Measurements from ENCODE around the gene ALG12. TPM values are rescaled to one million over a fixed set of nuclear protein-coding genes. Genes with fewer than 3 reads are reported as not detected.

Gene ALG12
- total and polyA plus RNA-seq, 11 donors, result 9.1 to 26.8 (median 15.0) TPM

GRCh38 chr22:49850959-49851802, 67.1 kb downstream of the ALG12 start:
- Histone ChIP-seq H3K4me3 (no peak overlapping the region), H3K27ac (no peak overlapping the region), H3K27me3 (peaks cover 23 to 38% (median 27%) of the 10 kb centered on the region in 9 donors), H3K4me1 (peaks cover 8 to 49% (median 30%) of the 10 kb centered on the region in 12 donors), H3K36me3 (no peaks in the 10 kb centered on the region), H3K9me3 (no peaks in the 10 kb centered on the region)
- intact Hi-C loops (cut with DNase I), result loop anchor here in 3 of 10 donors (5.0 to 10.0 kb wide), 3 partner anchors 56 to 66 kb away; partner anchors contain the start of genes ALG12 (in 2 of the 3) and CRELD2 (in 2 of the 3)
- TF ChIP-seq CTCF (IDR thresholded peaks at IDR 0.05) (no peak), POLR2A (IDR thresholded peaks at IDR 0.05) (no peak)
- ATAC-seq (no peak), DNase-seq (no peak)
- 82 to 87% (median 85%) methylated on average over 10 of the region's 10 CpGs for WGBS, 4 donors

Small RNA genes within 50 kb of the gene (microRNA-seq; reads per million reads assigned to microRNA genes)
- 0 to 0.77 (median 0.13) reads per million in 4 donors for gene MIR6821

Other genes with a start within 250 kb of the ALG12 start
- gene BRD1, start 90.6 kb downstream of the ALG12 start, total RNA-seq, result 10 to 100 TPM; 13.9 to 27.0 (median 18.5) TPM
- 10 to 100 TPM; 12.0 TPM for gene BRD1, start 90.6 kb downstream of the ALG12 start, polyA plus RNA-seq
- gene ZBED4, start 64.6 kb downstream of the ALG12 start, total RNA-seq, result 1 to 10 TPM; 2.9 to 8.6 (median 4.9) TPM
- 1 to 10 TPM; 2.2 to 7.8 TPM for gene ZBED4, start 64.6 kb downstream of the ALG12 start, polyA plus RNA-seq
- gene CRELD2, start 196 bp upstream of the ALG12 start, total RNA-seq, result 10 to 100 TPM; 16.7 to 36.2 (median 21.6) TPM
- 10 to 100 TPM; 15.0 to 70.3 TPM for gene CRELD2, start 196 bp upstream of the ALG12 start, polyA plus RNA-seq
- gene PIM3, start 42.3 kb upstream of the ALG12 start, total RNA-seq, result 100 to 1,000 TPM in 1 of 9 donors, 10 to 100 TPM in 8; 37.7 to 118 (median 51.0) TPM
- 10 to 100 TPM; 45.1 to 50.2 TPM for gene PIM3, start 42.3 kb upstream of the ALG12 start, polyA plus RNA-seq
- not detected for gene IL17REL, start 94.3 kb upstream of the ALG12 start, total RNA-seq
- gene IL17REL, start 94.3 kb upstream of the ALG12 start, polyA plus RNA-seq, result not detected
- not detected for gene TTLL8, start 139.9 kb upstream of the ALG12 start, total RNA-seq
- not detected for gene TTLL8, start 139.9 kb upstream of the ALG12 start, polyA plus RNA-seq
- under 1 TPM in 4 of 9 donors, not detected in 5; 0.07 to 0.80 (median 0.30) TPM for gene MLC1, start 167.0 kb upstream of the ALG12 start, total RNA-seq
- gene MLC1, start 167.0 kb upstream of the ALG12 start, polyA plus RNA-seq, result under 1 TPM; 0.03 to 0.19 TPM
- gene MOV10L1, start 171.6 kb upstream of the ALG12 start, total RNA-seq, result under 1 TPM in 3 of 9 donors, not detected in 6; 0.09 to 0.63 (median 0.13) TPM
- under 1 TPM; 0.06 to 0.27 TPM for gene MOV10L1, start 171.6 kb upstream of the ALG12 start, polyA plus RNA-seq